Ascending aorta (tissue), 2 donors: ENCODE data around the gene APOA5. TPM values are rescaled to one million over a fixed set of nuclear protein-coding genes. Genes with fewer than 3 reads are reported as not detected.

Experiments used
- DNase-seq, 2 donors: peaks; one replicate each; pipeline ENCODE4 v3.0.0-alpha.2; 2019; ENCODE audit warnings: low spot score in 2 of 2
- H3K27ac ChIP-seq, 2 donors: fragments of 200-600 bp; sonication (generic); one replicate each; pipeline ENCODE4 v1.5.1; 2016 to 2017; ENCODE audit warnings: mild to moderate bottlenecking in 1 of 2
- H3K27me3 ChIP-seq: fragments of 200-600 bp; sonication (generic); one replicate; pipeline ENCODE4 v1.5.1; 2017
- H3K36me3 ChIP-seq, 2 donors: fragments of 200-600 bp; sonication (generic); one replicate each; pipeline ENCODE4 v1.5.1; 2016
- H3K4me1 ChIP-seq, 2 donors: fragments of 200-600 bp; sonication (generic); one replicate each; pipeline ENCODE4 v1.5.1; 2016 to 2017; ENCODE audit warnings: mild to moderate bottlenecking in 1 of 2
- H3K4me3 ChIP-seq, 2 donors: fragments of 200-600 bp; sonication (generic); one replicate each; pipeline ENCODE4 v1.5.1; 2016 to 2017; ENCODE audit warnings: mild to moderate bottlenecking in 1 of 2
- H3K9me3 ChIP-seq, 2 donors: fragments of 200-600 bp; sonication (generic); one replicate each; pipeline ENCODE4 v1.5.1; 2016
- CTCF ChIP-seq, 3 experiments: fragments of 200-600 bp in 2 of 3; fragments of 450-650 bp in 1 of 3; sonication (generic) in 2 of 3; IDR thresholded peaks; one replicate each; pipeline ENCODE4 v1.5.1; 2016 to 2019; ENCODE audit warnings: antibody characterized with exemption in 3 of 3, mild to moderate bottlenecking in 1 of 3, moderate library complexity in 1 of 3
- intact Hi-C: fragments of 100-400 bp; cut with DNase I; formaldehyde crosslinking; loops from one replicate; pipeline ENCODE4 v1.15.1; 2023
- total RNA-seq: library from RNA; depleted of rRNA; stranded (reverse); fragments of >200 nt; gene quantifications from one replicate; pipeline ENCODE4 v1.1.0, GENCODE V29; 2016

APOA5 gene
- total RNA-seq, 1 donor from 2014 or later, result not detected

- no peak overlapping the region for H3K27ac ChIP-seq
- H3K36me3 ChIP-seq, result no peaks in the 10 kb centered on the region
- no peaks in the 10 kb centered on the region for H3K27me3 ChIP-seq
- intact Hi-C loops, result no loop called here
- no peak for TF ChIP-seq CTCF (IDR thresholded peaks at IDR 0.05)
- no peak overlapping the region for H3K4me3 ChIP-seq
- no peaks in the 10 kb centered on the region for H3K4me1 ChIP-seq
- DNase-seq, result no peak
- no peaks in the 10 kb centered on the region for H3K9me3 ChIP-seq
Measured at GRCh38 chr11:116825434-116825833, 33.8 kb upstream of the APOA5 start.

DNA sequence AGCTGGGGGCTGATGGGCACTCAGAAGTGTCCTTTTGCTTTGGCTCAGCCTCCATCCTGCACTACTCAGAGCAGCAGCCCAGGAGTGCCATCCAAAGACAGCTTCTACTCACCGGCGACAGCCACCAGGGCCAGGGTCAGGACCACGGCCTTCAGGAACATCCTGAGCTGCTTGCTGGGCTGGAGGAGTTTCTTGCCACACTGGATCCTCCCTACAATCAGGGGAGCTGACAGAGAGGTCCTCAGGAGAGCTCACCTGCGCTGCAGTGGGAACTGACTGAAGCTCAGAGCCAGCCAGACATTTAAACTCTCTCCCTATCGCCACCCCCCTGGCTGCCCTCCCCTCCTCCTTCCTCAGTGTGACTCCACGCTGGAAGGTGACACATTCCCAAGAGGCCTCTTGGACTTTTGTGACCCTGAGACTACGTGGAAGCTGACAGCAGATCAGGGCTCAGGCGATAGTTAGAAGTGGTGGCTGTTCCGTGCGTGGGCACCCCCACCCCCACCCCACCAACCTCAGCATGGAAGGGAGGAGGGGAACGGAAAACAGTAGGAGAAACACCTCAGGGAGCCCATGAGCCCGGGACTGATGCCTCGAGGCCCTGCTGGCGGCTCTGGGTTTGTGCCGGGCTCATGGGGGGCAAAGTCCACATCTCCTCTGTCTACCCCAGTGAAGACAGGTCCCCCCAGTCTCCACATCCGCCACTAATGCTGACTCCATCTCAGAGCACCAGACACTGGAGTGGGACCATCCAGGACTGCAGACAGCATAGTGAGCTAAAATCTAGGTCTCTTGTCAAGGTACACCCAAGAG lies 31.6 kb upstream of the APOA5 start, which contains the start of gene APOA4:
Gene APOA4 (minus strand): TSS at position 274 of the 813 bp plus-strand sequence. CDS start 113 bp downstream, at position 161.
- intact Hi-C loops, result no loop called here
- no peaks in the 10 kb centered on the region for H3K36me3 ChIP-seq
- no peak for DNase-seq
- H3K27ac ChIP-seq, result no peak within 1 kb of the TSS
- no peaks in the 10 kb centered on the region for H3K27me3 ChIP-seq
- H3K4me3 ChIP-seq, result no peak within 1 kb of the TSS
- no peak for TF ChIP-seq CTCF (IDR thresholded peaks at IDR 0.05)
- H3K4me1 ChIP-seq, result no peaks in the 10 kb centered on the region
- H3K9me3 ChIP-seq, result no peaks in the 10 kb centered on the region

DNA sequence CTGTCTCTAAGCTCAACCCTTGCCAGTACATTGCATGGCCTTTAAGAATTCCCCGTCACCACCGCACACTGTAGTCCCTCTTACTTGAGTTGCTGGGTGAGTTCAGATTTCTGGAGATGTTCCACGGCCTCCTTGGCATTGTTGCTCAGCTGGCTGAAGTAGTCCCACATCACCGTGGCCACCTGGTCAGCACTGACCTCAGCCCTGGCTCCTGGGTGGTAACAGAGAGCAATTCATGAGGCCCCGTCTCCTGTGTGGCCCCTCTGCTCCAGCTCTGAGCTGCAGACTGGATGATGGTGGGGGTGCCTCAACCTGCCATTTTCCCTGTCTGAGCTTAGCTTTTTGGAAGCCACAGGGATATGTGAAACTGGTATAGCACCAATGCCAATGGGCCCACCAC lies 30.9 kb upstream of the APOA5 start:
- no peaks in the 10 kb centered on the region for H3K36me3 ChIP-seq
- H3K27ac ChIP-seq, result no peak overlapping the region
- TF ChIP-seq CTCF (IDR thresholded peaks at IDR 0.05), result no peak
- intact Hi-C loops, result no loop called here
- H3K4me3 ChIP-seq, result no peak overlapping the region
- H3K9me3 ChIP-seq, result no peaks in the 10 kb centered on the region
- no peaks in the 10 kb centered on the region for H3K27me3 ChIP-seq
- H3K4me1 ChIP-seq, result no peaks in the 10 kb centered on the region
- no peak for DNase-seq

DNA sequence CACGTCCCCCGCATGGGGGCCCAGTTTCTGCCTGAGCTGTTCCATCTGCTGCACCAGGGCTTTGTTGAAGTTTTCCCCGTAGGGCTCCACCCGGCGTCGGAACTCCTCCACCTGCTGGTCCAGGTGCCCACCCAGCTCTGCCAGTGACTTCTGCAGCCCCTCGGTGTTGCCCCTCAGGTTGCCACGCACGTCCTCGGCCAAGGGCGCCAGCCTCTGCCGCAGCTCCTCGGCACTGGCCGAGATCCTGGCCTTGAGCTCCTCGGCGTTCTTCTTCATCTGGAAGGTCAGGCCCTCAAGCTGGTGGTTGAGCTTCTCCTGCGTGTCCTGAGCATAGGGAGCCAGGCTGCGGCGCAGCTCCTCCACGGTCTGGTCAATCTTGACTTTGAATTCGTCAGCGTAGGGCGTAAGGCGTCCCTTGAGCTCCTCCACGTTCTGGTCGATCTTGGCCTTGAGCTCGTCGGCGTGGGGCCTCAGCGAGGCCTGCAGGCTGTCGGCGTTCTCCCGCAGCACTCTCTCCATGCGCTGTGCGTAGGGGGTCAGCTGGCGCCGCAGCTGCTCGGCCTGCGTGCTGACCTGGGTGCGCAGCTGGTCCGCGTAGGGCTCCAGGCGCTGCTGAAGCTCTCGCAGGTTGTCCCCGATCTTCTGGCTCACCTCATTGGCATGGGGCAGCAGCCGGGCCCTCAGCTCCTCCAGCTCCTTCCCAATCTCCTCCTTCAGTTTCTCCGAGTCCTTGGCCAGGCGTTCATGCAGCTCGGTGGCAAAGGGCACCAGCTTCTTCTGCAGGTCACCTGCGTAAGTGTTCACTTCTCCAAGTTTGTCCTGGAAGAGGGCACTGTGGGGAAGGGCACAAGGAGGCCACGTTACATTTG lies 29.6 kb upstream of the APOA5 start:
- no peak for DNase-seq
- intact Hi-C loops, result no loop called here
- Histone ChIP-seq H3K4me1 (no peaks in the 10 kb centered on the region), H3K36me3 (no peaks in the 10 kb centered on the region), H3K4me3 (no peak overlapping the region), H3K27ac (no peak overlapping the region), H3K9me3 (no peaks in the 10 kb centered on the region), H3K27me3 (no peaks in the 10 kb centered on the region)
- no peak for TF ChIP-seq CTCF (IDR thresholded peaks at IDR 0.05)

DNA sequence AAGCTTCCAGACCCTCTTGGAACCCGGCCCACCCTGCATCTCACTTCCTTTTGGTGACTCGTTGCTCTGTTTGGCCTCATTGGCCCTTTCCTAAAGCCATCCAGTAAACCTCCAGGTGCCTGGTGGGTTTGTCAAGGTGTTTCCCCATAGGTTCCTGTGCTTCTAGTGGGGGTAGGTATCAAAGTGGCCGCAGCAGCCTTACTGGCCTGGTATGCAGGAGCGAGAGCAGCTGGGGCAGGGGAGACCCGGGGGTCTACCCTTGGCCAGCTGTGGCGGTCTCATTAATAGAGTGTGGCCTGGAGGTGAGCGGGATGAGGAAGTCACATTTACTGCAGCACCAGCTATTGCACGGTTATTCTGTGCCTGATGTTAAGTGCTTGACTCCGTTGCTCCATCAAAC lies 27.4 kb upstream of the APOA5 start:
- H3K27me3 ChIP-seq, result no peaks in the 10 kb centered on the region
- H3K4me1 ChIP-seq, result no peaks in the 10 kb centered on the region
- no peak overlapping the region for H3K27ac ChIP-seq
- no peak overlapping the region for H3K4me3 ChIP-seq
- H3K9me3 ChIP-seq, result no peaks in the 10 kb centered on the region
- no peaks in the 10 kb centered on the region for H3K36me3 ChIP-seq
- DNase-seq, result no peak
- intact Hi-C loops, result no loop called here
- TF ChIP-seq CTCF (IDR thresholded peaks at IDR 0.05), result no peak
